ENCODE data around the gene ACE2. TPM values are rescaled to one million over a fixed set of nuclear protein-coding genes. Genes with fewer than 3 reads are reported as not detected.

The ACE2 gene
- total RNA-seq, 2 experiments from 2014 or later = not detected

DNA sequence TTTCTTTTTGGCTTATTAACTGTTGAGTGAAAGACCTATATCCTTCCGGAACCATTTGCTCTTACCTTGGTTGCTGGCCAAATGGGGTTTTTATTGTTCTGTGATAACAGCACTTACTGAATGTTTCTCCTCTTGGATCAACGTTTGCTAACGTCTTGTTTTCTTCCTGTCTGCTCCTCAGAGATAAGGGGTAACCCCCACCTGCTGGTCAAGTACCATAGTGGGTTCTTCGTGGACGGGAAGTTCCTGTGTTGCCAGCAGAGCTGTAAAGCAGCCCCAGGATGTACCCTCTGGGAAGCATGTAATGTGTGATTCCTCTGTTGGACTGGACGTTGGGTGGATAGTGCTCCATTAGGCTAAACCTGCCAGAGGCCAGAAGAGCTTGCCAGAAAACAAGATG, 84.8 kb downstream of the ACE2 start:
- no peak overlapping the region for H3K4me3 Mint-ChIP-seq
- DNase-seq = no peak
- ChIA-PET POLR2A (no interaction called here), CTCF (no interaction called here)
- H3K27ac Mint-ChIP-seq = no peak overlapping the region
- no peaks in the 10 kb centered on the region for H3K9me3 Mint-ChIP-seq
- no peaks in the 10 kb centered on the region for H3K36me3 Mint-ChIP-seq (ENCODE audit: low read depth)
- H3K27me3 Mint-ChIP-seq = peaks cover 2% of the 10 kb centered on the region
- H3K4me1 Mint-ChIP-seq = no peaks in the 10 kb centered on the region

GRCh38 chrX:15514279-15514678, 86.5 kb downstream of the ACE2 start:
- ChIA-PET POLR2A (no interaction called here), CTCF (no interaction called here)
- Mint-ChIP-seq H3K27ac (no peak overlapping the region), H3K9me3 (no peaks in the 10 kb centered on the region), H3K4me3 (no peak overlapping the region), H3K36me3 (ENCODE audit: low read depth) (no peaks in the 10 kb centered on the region), H3K27me3 (peaks cover 4% of the 10 kb centered on the region), H3K4me1 (no peaks in the 10 kb centered on the region)
- DNase-seq = no peak

DNA sequence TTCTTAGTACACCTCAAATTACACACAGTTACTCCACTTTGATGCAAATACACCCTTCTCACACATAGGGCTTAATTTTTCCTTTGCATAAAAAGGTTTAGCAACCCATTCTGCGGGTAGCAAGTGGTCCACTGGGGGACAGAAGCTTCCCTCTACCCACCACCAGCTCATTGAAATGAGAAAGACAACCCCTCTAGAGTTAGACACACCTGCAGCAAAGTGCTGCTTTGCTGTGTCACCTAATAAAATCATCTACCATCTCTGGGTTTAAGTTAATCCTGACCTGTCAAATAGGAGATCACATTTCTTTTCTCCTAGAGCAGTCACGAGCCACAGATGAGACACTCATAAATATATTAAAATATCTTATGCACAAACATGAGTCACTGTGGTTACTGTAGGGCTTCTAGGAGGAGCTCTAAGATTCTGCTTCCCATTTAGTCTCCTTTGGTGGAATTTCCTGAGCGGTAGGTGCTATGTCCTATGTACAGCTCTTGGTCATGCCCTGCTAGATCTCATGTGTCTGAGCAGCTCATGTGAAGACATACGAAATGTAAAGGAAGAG, 88.3 kb downstream of the ACE2 start:
- peaks cover 5% of the 10 kb centered on the region for H3K27me3 Mint-ChIP-seq
- POLR2A ChIA-PET = no interaction called here
- H3K4me3 Mint-ChIP-seq = no peak overlapping the region
- DNase-seq = no peak
- no peaks in the 10 kb centered on the region for H3K9me3 Mint-ChIP-seq
- H3K4me1 Mint-ChIP-seq = no peaks in the 10 kb centered on the region
- CTCF ChIA-PET = no interaction called here
- no peaks in the 10 kb centered on the region for H3K36me3 Mint-ChIP-seq (ENCODE audit: low read depth)
- no peak overlapping the region for H3K27ac Mint-ChIP-seq

GRCh38 chrX:15511563-15511962, 89.2 kb downstream of the ACE2 start:
- ChIA-PET POLR2A (no interaction called here), CTCF (no interaction called here)
- Mint-ChIP-seq H3K4me1 (no peaks in the 10 kb centered on the region), H3K9me3 (no peaks in the 10 kb centered on the region), H3K36me3 (ENCODE audit: low read depth) (no peaks in the 10 kb centered on the region), H3K27me3 (peaks cover 5% of the 10 kb centered on the region), H3K27ac (no peak overlapping the region), H3K4me3 (no peak overlapping the region)
- DNase-seq = no peak

Other genes starting within 250 kb of the ACE2 start
- under 1 TPM in 1 of 2 experiments, not detected in 1; 0.10 TPM for gene VEGFD, start 216.5 kb downstream of the ACE2 start, total RNA-seq
- gene PIR, start 107.6 kb downstream of the ACE2 start, total RNA-seq = 1 to 10 TPM; 5.1 to 5.6 TPM
- not detected for gene BMX, start 100.2 kb downstream of the ACE2 start, total RNA-seq
- under 1 TPM in 1 of 2 experiments, not detected in 1; 0.18 TPM for gene CLTRN, start 63.8 kb upstream of the ACE2 start, total RNA-seq
- 10 to 100 TPM; 26.1 to 31.7 TPM for gene CA5B, start 137.3 kb upstream of the ACE2 start, total RNA-seq
- 10 to 100 TPM; 21.9 to 24.2 TPM for gene ZRSR2, start 189.5 kb upstream of the ACE2 start, total RNA-seq

Data from activated CD4-positive, alpha-beta memory T cell treated with anti-CD3 and anti-CD28 coated beads, Interleukin-2, amount 10 ng/mL, durations not matched to agents 7 days and 5 days (primary cell).